ENCODE data around the gene ARFGAP1.

The ARFGAP1 gene

GRCh38 chr20:63234693-63235398 lies 37.8 kb upstream of the ARFGAP1 start:
- Histone ChIP-seq H3K27me3 (ENCODE audit: control insufficient read depth, low read length) (peaks cover 29% of the 10 kb centered on the region), H3K27ac (ENCODE audit: low read depth, low read length) (peak overlapping the region; percentile 30), H3F3A (ENCODE audit: control insufficient read depth, insufficient read depth) (0 out of 2 replicates have a peak, but pooled peaks cover 3% of the 10 kb centered on the region), H3K79me2 (ENCODE audit: control insufficient read depth, low read length) (no peaks in the 10 kb centered on the region), H3K36me3 (ENCODE audit: control insufficient read depth, low read length) (no peaks in the 10 kb centered on the region), H3K9me3 (ENCODE audit: control insufficient read depth, insufficient read depth, low read length) (no peaks in the 10 kb centered on the region), H4K20me1 (ENCODE audit: control insufficient read depth, insufficient read depth, low read depth, low read length) (no peaks in the 10 kb centered on the region), H3K4me1 (ENCODE audit: control insufficient read depth, low read length) (peaks cover 15% of the 10 kb centered on the region), H3K4me3 (ENCODE audit: low read length) (no peak overlapping the region), H3K4me2 (ENCODE audit: low read length) (peak overlapping the region; percentile 33), H3K9me2 (replicated peaks; ENCODE audit: control insufficient read depth, low read length) (no peaks in the 10 kb centered on the region)
- no peak for TF ChIP-seq EZH2phosphoT487 (IDR thresholded peaks at IDR 0.05; ENCODE audit: borderline replicate concordance, low read length)
- TF ChIP-seq, protein P1, sequence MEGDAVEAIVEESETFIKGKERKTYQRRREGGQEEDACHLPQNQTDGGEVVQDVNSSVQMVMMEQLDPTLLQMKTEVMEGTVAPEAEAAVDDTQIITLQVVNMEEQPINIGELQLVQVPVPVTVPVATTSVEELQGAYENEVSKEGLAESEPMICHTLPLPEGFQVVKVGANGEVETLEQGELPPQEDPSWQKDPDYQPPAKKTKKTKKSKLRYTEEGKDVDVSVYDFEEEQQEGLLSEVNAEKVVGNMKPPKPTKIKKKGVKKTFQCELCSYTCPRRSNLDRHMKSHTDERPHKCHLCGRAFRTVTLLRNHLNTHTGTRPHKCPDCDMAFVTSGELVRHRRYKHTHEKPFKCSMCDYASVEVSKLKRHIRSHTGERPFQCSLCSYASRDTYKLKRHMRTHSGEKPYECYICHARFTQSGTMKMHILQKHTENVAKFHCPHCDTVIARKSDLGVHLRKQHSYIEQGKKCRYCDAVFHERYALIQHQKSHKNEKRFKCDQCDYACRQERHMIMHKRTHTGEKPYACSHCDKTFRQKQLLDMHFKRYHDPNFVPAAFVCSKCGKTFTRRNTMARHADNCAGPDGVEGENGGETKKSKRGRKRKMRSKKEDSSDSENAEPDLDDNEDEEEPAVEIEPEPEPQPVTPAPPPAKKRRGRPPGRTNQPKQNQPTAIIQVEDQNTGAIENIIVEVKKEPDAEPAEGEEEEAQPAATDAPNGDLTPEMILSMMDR (IDR thresholded peaks at IDR 0.05; ENCODE audit: low read depth, low read length, poor library complexity, severe bottlenecking), result peak; percentile 69

- no peaks in the 10 kb centered on the region for H3K9me2 ChIP-seq (replicated peaks; ENCODE audit: control insufficient read depth, low read length)
- no peaks in the 10 kb centered on the region for H3K79me2 ChIP-seq (ENCODE audit: control insufficient read depth, low read length)
- H3K9me3 ChIP-seq (ENCODE audit: control insufficient read depth, insufficient read depth, low read length), result no peaks in the 10 kb centered on the region
- H3K4me3 ChIP-seq (ENCODE audit: low read length), result no peak within 1 kb of the TSS
- H3K4me1 ChIP-seq (ENCODE audit: control insufficient read depth, low read length), result peaks cover 15% of the 10 kb centered on the region
- peaks cover 25% of the 10 kb centered on the region for H3K27me3 ChIP-seq (ENCODE audit: control insufficient read depth, low read length)
- peak within 1 kb of the TSS; percentile 33 for H3K4me2 ChIP-seq (ENCODE audit: low read length)
- no peaks in the 10 kb centered on the region for H4K20me1 ChIP-seq (ENCODE audit: control insufficient read depth, insufficient read depth, low read depth, low read length)
- peak within 1 kb of the TSS; percentile 30 for H3K27ac ChIP-seq (ENCODE audit: low read depth, low read length)
- TF ChIP-seq, protein P1 (IDR thresholded peaks at IDR 0.05; ENCODE audit: low read depth, low read length, poor library complexity, severe bottlenecking), result no peak
- TF ChIP-seq EZH2phosphoT487 (IDR thresholded peaks at IDR 0.05; ENCODE audit: borderline replicate concordance, low read length), result no peak
- 0 out of 2 replicates have a peak, but pooled peaks cover 3% of the 10 kb centered on the region for H3F3A ChIP-seq (ENCODE audit: control insufficient read depth, insufficient read depth)
- no peaks in the 10 kb centered on the region for H3K36me3 ChIP-seq (ENCODE audit: control insufficient read depth, low read length)
These were observed 37.1 kb upstream of the ARFGAP1 start, which contains the start of gene BIRC7 for GRCh38 chr20:63235399-63235983. Gene BIRC7, plus strand, starts transcription at chr20:63235905. Its CDS starts 192 bp downstream, at chr20:63236097.

GRCh38 chr20:63236116-63236837 lies 36.3 kb upstream of the ARFGAP1 start:
- no peaks in the 10 kb centered on the region for H3K9me3 ChIP-seq (ENCODE audit: control insufficient read depth, insufficient read depth, low read length)
- no peaks in the 10 kb centered on the region for H4K20me1 ChIP-seq (ENCODE audit: control insufficient read depth, insufficient read depth, low read depth, low read length)
- no peaks in the 10 kb centered on the region for H3K9me2 ChIP-seq (replicated peaks; ENCODE audit: control insufficient read depth, low read length)
- peaks cover 18% of the 10 kb centered on the region for H3K27me3 ChIP-seq (ENCODE audit: control insufficient read depth, low read length)
- no peak overlapping the region for H3K4me2 ChIP-seq (ENCODE audit: low read length)
- TF ChIP-seq, protein P1 (IDR thresholded peaks at IDR 0.05; ENCODE audit: low read depth, low read length, poor library complexity, severe bottlenecking), result no peak
- no peak for TF ChIP-seq EZH2phosphoT487 (IDR thresholded peaks at IDR 0.05; ENCODE audit: borderline replicate concordance, low read length)
- no peak overlapping the region for H3K4me3 ChIP-seq (ENCODE audit: low read length)
- H3K79me2 ChIP-seq (ENCODE audit: control insufficient read depth, low read length), result no peaks in the 10 kb centered on the region
- no peaks in the 10 kb centered on the region for H3K36me3 ChIP-seq (ENCODE audit: control insufficient read depth, low read length)
- peaks cover 15% of the 10 kb centered on the region for H3K4me1 ChIP-seq (ENCODE audit: control insufficient read depth, low read length)
- H3K27ac ChIP-seq (ENCODE audit: low read depth, low read length), result no peak overlapping the region
- 0 out of 2 replicates have a peak, but pooled peaks cover 3% of the 10 kb centered on the region for H3F3A ChIP-seq (ENCODE audit: control insufficient read depth, insufficient read depth)

Measured in DOHH2 (cell line).